HTR-8/SVneo (cell line): Measurements from ENCODE around the gene VASP.
A peak's percentile ranks its signal among the peaks of the same experiment; 100 is the strongest.

Source experiments
- DNase-seq: peaks from one replicate; pipeline ENCODE4 v3.0.0; 2011; ENCODE audit warnings: low spot score, mixed read lengths; ENCODE audit not compliant: insufficient read length
- FAIRE-seq: peaks from 2 replicates; lab custom pipeline; 2011; peaks lifted over from hg19 to GRCh38; lab: Jason Lieb, UNC

The VASP gene

DNA sequence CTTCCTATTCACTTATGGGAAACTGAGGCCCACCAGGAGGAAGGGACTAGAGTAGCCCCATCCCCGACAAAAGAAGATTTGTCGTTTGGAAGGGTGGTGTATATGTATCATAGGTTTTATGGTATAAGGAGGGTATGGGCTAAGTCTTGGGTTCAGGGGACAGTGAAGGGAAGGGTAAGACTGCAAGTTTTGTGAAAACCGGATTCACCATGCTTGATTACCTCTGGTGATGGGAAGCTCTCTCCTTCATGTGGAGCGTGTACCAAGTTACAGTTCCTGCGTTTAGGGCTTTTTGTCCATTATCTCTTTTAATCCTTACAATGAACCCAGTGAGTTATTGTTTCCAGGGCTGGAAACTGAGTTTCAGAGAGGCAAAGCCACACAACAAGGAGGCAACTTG lies 3.8 kb downstream of the VASP start:
- FAIRE-seq (no peak), DNase-seq (no peak)

DNA sequence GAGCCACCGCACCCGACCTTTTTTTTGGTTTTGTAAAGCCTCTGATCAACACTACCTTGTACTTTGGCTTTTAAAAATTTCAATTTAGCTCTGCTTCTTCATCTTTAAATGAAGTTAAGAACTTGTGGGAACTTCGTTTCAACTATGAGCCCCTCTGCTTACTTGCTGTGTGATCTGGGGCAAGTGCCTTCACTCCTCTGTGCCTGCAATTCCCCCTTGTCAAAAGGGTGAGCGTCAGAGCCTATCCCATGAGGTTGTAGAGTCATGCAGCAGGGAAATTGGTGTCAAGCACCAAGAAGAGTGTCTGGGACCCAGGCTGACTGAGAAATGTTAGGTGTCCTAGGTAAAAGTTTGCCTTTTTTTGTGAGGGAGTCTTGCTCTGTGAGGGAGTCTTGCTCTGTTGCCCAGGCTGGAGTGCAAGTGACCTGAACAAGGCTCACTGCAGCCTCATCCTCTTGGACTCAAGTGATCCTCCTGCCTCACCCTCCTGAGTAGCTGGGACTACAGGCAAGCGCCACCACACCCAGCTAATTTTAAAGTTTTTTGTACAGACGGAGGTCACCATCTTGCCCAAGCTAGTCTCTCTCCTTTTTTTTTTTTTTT lies 5.7 kb downstream of the VASP start:
- FAIRE-seq (no peak), DNase-seq (no peak)

DNA sequence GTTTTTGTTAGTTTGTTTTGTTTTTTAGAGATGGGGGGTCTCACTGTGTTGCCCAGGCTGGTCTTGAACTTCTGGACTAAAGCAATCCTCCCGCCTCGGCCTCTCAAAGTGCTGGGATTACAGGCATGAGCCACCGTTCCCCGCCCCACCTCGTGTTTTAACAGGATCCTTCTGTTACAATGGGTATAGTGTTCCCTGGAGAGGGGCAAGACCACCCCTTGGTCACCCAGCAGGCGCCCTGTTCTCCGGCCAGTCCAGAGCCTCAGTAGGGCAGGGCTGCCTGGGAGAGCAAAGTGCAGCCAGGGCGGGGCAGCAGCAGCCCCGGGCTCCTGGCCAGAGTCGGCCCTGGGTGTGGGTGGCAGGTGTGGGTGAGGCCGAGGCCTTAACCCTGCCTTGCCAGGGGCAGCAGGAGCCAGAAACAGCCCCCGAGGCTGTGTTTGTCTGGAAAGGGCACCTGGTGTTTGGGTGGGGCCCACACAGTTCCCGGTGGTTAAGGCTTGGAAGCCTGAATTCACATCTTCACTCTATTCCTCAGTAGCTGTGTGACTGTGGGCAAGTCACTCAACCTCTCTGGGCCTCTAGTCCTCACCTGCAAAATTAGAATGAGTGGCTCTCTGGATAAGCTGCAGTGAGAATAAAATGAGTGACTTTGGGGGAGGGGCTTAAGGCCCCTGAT lies 7.2 kb downstream of the VASP start:
- FAIRE-seq (no peak), DNase-seq (no peak)

- DNase-seq: no peak
- FAIRE-seq: no peak
Observed at GRCh38 chr19:45515081-45515624, 7.9 kb downstream of the VASP start.

GRCh38 chr19:45515807-45516401 lies 8.6 kb downstream of the VASP start:
- FAIRE-seq (no peak), DNase-seq (no peak)

- no peak for FAIRE-seq
- no peak for DNase-seq
Observed at GRCh38 chr19:45517238-45517637, 10.0 kb downstream of the VASP start.

- FAIRE-seq (no peak), DNase-seq (no peak)
Observed at GRCh38 chr19:45517641-45518468, 10.6 kb downstream of the VASP start.

- no peak for FAIRE-seq
- no peak for DNase-seq
Observed at GRCh38 chr19:45518469-45518826, 11.2 kb downstream of the VASP start.

GRCh38 chr19:45522010-45522941 lies 15.0 kb downstream of the VASP start:
- no peak for FAIRE-seq

GRCh38 chr19:45523642-45524256 lies 16.5 kb downstream of the VASP start:
- FAIRE-seq (peak; percentile 60), DNase-seq (peak; percentile 92)

More at GRCh38 chr19:45522010-45522941, 15.0 kb downstream of the VASP start:
- DNase-seq: no peak

- DNase-seq: no peak
- no peak for FAIRE-seq
Observed at GRCh38 chr19:45524575-45525129, 17.4 kb downstream of the VASP start.

DNA sequence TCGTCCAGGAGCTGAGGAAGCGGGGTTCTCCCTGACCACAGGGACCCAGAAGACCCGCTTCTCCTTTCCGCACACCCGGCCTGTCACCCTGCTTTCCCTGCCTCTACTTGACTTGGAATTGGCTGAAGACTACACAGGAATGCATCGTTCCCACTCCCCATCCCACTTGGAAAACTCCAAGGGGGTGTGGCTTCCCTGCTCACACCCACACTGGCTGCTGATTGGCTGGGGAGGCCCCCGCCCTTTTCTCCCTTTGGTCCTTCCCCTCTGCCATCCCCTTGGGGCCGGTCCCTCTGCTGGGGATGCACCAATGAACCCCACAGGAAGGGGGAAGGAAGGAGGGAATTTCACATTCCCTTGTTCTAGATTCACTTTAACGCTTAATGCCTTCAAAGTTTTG lies 18.9 kb downstream of the VASP start:
- DNase-seq: peak; percentile 74
- FAIRE-seq: peak; percentile 40

DNA sequence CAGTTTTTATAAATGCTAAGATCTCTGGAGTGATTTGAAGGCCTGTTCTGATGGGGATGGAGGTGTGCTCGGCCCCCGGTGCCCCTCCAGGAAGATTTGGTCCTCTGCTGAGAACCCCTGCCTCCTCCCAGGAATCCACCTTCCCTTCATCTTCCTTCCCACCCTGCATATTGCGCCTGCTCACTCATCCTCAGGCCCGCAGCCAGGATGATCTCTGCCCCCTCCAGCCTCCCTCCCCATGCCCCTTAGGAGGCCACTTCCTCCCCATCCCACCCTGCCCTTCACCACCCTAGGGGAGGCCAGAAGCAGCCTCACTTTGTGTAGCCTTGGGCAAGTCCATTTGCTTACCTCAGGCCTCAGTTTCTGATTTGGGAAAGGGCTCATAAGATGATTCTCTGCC lies 19.7 kb downstream of the VASP start:
- FAIRE-seq (no peak), DNase-seq (no peak)

DNA sequence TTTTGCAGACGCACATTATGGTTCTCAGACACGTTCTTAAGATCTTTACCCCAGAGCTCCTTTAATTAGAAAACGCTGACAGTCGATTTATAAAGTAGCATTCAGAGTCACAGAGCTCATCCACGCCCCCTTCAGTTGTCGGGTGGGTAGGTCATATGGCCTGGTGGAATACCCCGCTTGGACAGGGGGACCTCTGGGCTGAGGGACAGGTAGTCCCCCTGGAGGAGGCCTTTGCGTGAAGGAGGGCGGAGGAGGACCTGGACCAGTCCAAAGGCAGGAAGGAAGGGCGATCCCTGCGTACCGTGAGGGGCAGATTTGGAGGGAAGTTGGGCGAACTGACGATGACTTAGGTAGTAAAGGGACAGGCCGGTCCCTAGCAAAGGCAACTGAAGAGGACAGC lies 20.5 kb downstream of the VASP start:
- FAIRE-seq (no peak), DNase-seq (no peak)

DNA sequence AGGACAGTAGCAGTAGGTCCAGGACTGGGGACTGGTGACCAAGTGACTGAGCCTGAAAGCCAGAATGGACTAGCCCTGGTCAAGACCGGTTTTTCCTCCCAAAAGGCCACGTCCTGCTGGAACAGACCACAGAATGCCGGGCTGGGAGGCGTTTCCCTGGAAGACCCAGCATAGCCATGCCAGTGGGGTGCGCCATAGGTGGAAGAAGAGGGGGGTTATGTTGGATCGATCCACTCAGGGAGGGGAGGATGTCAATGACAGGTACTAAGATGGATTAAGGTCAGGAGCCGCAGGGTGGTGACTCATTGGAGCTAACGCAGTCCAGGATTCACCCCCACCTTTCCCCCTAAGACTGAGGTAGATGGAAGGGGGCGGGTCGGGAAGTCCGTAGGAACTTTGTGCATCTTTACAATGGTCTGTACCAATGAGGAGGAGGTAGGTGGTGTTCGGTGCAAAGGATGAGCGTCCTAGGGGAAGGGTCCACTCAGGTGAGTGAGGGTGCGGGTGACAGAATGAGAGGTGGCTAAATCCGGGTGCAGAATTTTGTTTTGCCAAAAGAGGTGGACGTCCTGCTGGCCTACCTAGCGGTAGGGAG lies 21.0 kb downstream of the VASP start:
- DNase-seq (peak; percentile 37), FAIRE-seq (no peak)

- DNase-seq: no peak
Observed at GRCh38 chr19:45528744-45529419, 21.6 kb downstream of the VASP start.

DNA sequence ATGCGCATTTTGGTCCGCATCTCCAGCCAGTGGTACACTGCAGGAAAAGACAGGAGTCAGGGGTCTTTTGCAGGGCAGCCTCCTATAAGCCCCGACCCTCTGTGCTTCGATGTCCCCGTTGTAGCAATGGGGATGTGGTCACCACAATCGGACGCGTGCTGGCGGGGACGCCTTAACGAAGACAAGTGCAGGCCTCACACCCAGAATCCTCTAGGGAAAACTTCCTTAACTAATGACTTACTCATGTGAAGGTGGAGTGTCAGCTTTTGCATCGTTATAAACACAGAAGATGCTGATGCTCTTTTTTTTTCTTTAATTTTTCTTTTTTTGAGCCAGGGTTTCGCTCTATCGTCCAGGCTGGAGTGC lies 22.1 kb downstream of the VASP start:
- FAIRE-seq (no peak), DNase-seq (no peak)

More at GRCh38 chr19:45528744-45529419, 21.6 kb downstream of the VASP start:
- FAIRE-seq: no peak

DNA sequence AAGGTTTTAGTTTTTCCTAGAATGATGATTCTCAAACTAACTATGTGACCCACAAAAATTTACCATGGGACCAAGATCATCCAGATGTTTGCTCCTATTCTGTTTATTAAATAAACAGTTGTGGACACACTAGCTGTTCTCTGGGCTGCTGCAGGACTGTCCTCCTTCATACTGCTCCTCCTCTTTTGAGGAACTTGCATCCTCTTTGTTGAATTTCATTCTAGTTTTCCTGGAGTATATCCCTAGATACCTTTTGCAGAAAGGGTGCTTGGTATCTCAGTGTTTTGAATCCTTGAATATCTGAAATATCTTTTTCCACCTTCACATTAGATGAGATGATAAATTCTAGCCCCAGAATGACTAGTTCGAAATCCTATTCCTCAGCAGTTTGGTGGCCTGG lies 24.1 kb downstream of the VASP start:
- FAIRE-seq: no peak

More for the DNA sequence above, 24.1 kb downstream of the VASP start:
- DNase-seq: no peak
